IMR-90 (cell line): ENCODE measurements around the gene CRIM1. TPM values are rescaled to one million over a fixed set of nuclear protein-coding genes. Genes with fewer than 3 reads are reported as not detected.

Source experiments
- ATAC-seq: fragments of 200-7000 bp; cut with Tn5 transposase; 2 replicates; pipeline ENCODE4 v1.9.1; 2020; ENCODE audit warnings: low read depth, mild to moderate bottlenecking, moderate library complexity
- BruUV-seq: library from RNA; stranded (reverse); fragments of 400-500 nt; replicated peaks from 2 replicates; lab custom pipeline; 2021; lab: Mats Ljungman, UMichigan
- CTCF ChIA-PET: fragments of 300-600 bp; formaldehyde crosslinking; extraction: SDS; loops from one replicate; lab custom pipeline; 2021; ENCODE audit warnings: antibody characterized with exemption; lab: Yijun Ruan, JAX
- POLR2A ChIA-PET: fragments of 300-600 bp; sonication (Branson Sonifier 250); formaldehyde crosslinking; loops from one replicate; lab custom pipeline; 2022; ENCODE audit warnings: antibody characterized with exemption; ENCODE audit not compliant: unreplicated experiment; lab: Charles Lee
- DNase-seq: peaks from one replicate; pipeline ENCODE4 v3.0.0; 2013
- H2AFZ ChIP-seq: replicated peaks from 2 replicates; pipeline ENCODE3; 2013; ENCODE audit warnings: low read length, mild to moderate bottlenecking; ENCODE audit not compliant: poor library complexity
- H2AK5ac ChIP-seq: 2 replicates; pipeline ENCODE4 v1.6.1; 2013; ENCODE audit warnings: low read depth, low read length, inconsistent platforms
- H2AK9ac ChIP-seq: replicated peaks from 2 replicates; pipeline ENCODE3; 2013; ENCODE audit warnings: mild to moderate bottlenecking, low read depth, low read length, moderate library complexity; ENCODE audit not compliant: poor library complexity
- H2BK120ac ChIP-seq: 2 replicates; pipeline ENCODE4 v1.6.1; 2013; ENCODE audit warnings: low read depth, low read length, inconsistent platforms
- H2BK15ac ChIP-seq: 3 replicates; pipeline ENCODE4 v1.6.1; 2013; ENCODE audit warnings: low read depth, low read length, inconsistent platforms
- H2BK20ac ChIP-seq: 2 replicates; pipeline ENCODE4 v1.6.1; 2013; ENCODE audit warnings: low read depth, mild to moderate bottlenecking, inconsistent platforms, low read length, moderate library complexity
- H2BK5ac ChIP-seq: 2 replicates; pipeline ENCODE4 v1.6.1; 2013; ENCODE audit warnings: mild to moderate bottlenecking, low read depth, low read length, inconsistent platforms; ENCODE audit not compliant: poor library complexity, severe bottlenecking
- H3K14ac ChIP-seq: replicated peaks from 2 replicates; pipeline ENCODE4 v1.6.1; 2013; ENCODE audit warnings: low read depth, low read length, inconsistent platforms
- H3K18ac ChIP-seq: 2 replicates; pipeline ENCODE4 v1.6.1; 2013; ENCODE audit warnings: low read depth, low read length, control low read depth
- H3K23ac ChIP-seq: 2 replicates; pipeline ENCODE4 v1.6.1; 2013; ENCODE audit warnings: low read depth, low read length, inconsistent platforms
- H3K27ac ChIP-seq: 2 replicates; pipeline ENCODE4 v1.5.1; 2013; ENCODE audit warnings: mild to moderate bottlenecking, control low read depth, low read length; ENCODE audit not compliant: insufficient read depth
- H3K27me3 ChIP-seq: 2 replicates; pipeline ENCODE4 v1.6.1; 2013; ENCODE audit warnings: low read length; ENCODE audit not compliant: control insufficient read depth, insufficient read depth
- H3K36me3 ChIP-seq: 2 replicates; pipeline ENCODE4 v1.6.1; 2013; ENCODE audit warnings: low read length, mixed read lengths; ENCODE audit not compliant: control insufficient read depth, insufficient read depth
- H3K4ac ChIP-seq: 2 replicates; pipeline ENCODE4 v1.6.1; 2013; ENCODE audit warnings: low read depth, low read length, inconsistent platforms
- H3K4me1 ChIP-seq: 2 replicates; pipeline ENCODE4 v1.6.1; 2013; ENCODE audit warnings: low read length, mixed read lengths; ENCODE audit not compliant: control insufficient read depth, insufficient read depth
- H3K4me2 ChIP-seq: 2 replicates; pipeline ENCODE4 v1.6.1; 2013; ENCODE audit warnings: low read depth, mild to moderate bottlenecking, control low read depth, low read length, moderate library complexity
- H3K4me3 ChIP-seq: 2 replicates; pipeline ENCODE4 v1.5.1; 2013; ENCODE audit warnings: low read depth, mild to moderate bottlenecking, control low read depth, low read length, moderate library complexity; ENCODE audit not compliant: insufficient read depth
- H3K56ac ChIP-seq: 2 replicates; pipeline ENCODE4 v1.6.1; 2013; ENCODE audit warnings: low read length, inconsistent platforms; ENCODE audit not compliant: insufficient read depth; ENCODE audit errors: extremely low read depth
- H3K79me1 ChIP-seq, 2 experiments: 2 replicates each; pipeline ENCODE4 v1.6.1; 2013; ENCODE audit warnings: low read length in 2 of 2, inconsistent platforms in 1 of 2, low read depth in 1 of 2
- H3K9ac ChIP-seq: 2 replicates; pipeline ENCODE4 v1.6.1; 2013; ENCODE audit warnings: low read depth, low read length, control low read depth
- H3K9me1 ChIP-seq: 2 replicates; pipeline ENCODE4 v1.6.1; 2013; ENCODE audit warnings: low read length, inconsistent platforms; ENCODE audit not compliant: insufficient read depth
- H3K9me3 ChIP-seq: 2 replicates; pipeline ENCODE4 v1.6.1; 2013; ENCODE audit warnings: low read length; ENCODE audit not compliant: control insufficient read depth, insufficient read depth
- H4K20me1 ChIP-seq: 2 replicates; pipeline ENCODE4 v1.6.1; 2013; ENCODE audit warnings: low read length, inconsistent platforms; ENCODE audit not compliant: insufficient read depth
- H4K5ac ChIP-seq: 2 replicates; pipeline ENCODE4 v1.6.1; 2013; ENCODE audit warnings: mild to moderate bottlenecking, low read depth, low read length, control low read depth
- H4K8ac ChIP-seq, 2 experiments: 2 replicates each; pipeline ENCODE4 v1.6.1; 2013; ENCODE audit warnings: low read depth in 2 of 2, low read length in 2 of 2, control low read depth in 1 of 2, inconsistent platforms in 1 of 2
- H4K91ac ChIP-seq: 2 replicates; pipeline ENCODE4 v1.6.1; 2013; ENCODE audit warnings: low read depth, low read length, inconsistent platforms; ENCODE audit not compliant: insufficient read depth
- CHD1 ChIP-seq: IDR thresholded peaks from 2 replicates; pipeline ENCODE4 v1.6.1; 2012; ENCODE audit warnings: low read depth, low read length, improper control_type of control experiment
- MAFK ChIP-seq: IDR thresholded peaks from 2 replicates; pipeline ENCODE4 v1.6.1; 2012; ENCODE audit warnings: low read depth, low read length, improper control_type of control experiment
- WGBS, 2 experiments: methylation state at CpG; one replicate each; pipeline versions ENCODE4 v1.1.5 to v1.1.7; 2013; ENCODE audit warnings: missing lambda C conversion rate in 2 of 2; ENCODE audit not compliant: insufficient read length in 1 of 2; ENCODE audit errors: extremely low coverage in 2 of 2; 5-methylcytosine and 5-hydroxymethylcytosine counted together
- dilution Hi-C: fragments of 300-500 bp; cut with HindIII; formaldehyde crosslinking; loops from one replicate; pipeline ENCODE4 v1.14.3; 2018; ENCODE audit warnings: low sequenced_read_pairs; ENCODE audit not compliant: unreplicated experiment
- in situ Hi-C: fragments of 300-500 bp; cut with MboI; formaldehyde crosslinking; loops from 3 replicates; pipeline ENCODE4 v1.14.3; 2019; ENCODE audit warnings: low sequenced_read_pairs, inconsistent platforms, mixed read lengths
- intact Hi-C: fragments of 100-400 bp; cut with micrococcal nuclease; formaldehyde crosslinking; loops from 2 replicates; pipeline ENCODE4 v1.10.0; 2022
- polyA plus RNA-seq, 3 experiments: library from polyadenylated mRNA; depleted of rRNA; stranded (reverse); fragments of >200 nt; gene quantifications; 2 replicates each; pipeline ENCODE4 v1.2.3, GENCODE V29; 2012; ENCODE audit warnings: low replicate concordance in 1 of 3
- total RNA-seq: library from RNA; depleted of rRNA; stranded (reverse); fragments of >200 nt; gene quantifications from 2 replicates; pipeline ENCODE4 v1.2.3, GENCODE V29; 2012

The CRIM1 gene
- total and polyA plus RNA-seq, 2 of the 4 experiments (the other 2 are of a cell fraction), result 285 to 490 TPM

- peak overlapping the region; percentile 72 for H2BK5ac ChIP-seq
- no peak overlapping the region for H2BK20ac ChIP-seq
- H3K4me1 ChIP-seq, result peaks cover 7% of the 10 kb centered on the region
- ChIA-PET POLR2A (no interaction called here), CTCF (no interaction called here)
- intact Hi-C loops (loop anchor here (2.0 kb wide), 1 partner anchor 17 kb away; no protein-coding TSS in a partner anchor), dilution Hi-C loops (no loop called here), in situ Hi-C loops (no loop called here)
- BruUV-seq, result no TSS peak
- peaks cover 27% of the 10 kb centered on the region for H3K36me3 ChIP-seq
- no CpG with 5 or more reads among the region's 3 CpGs for WGBS, 2 experiments
- peak overlapping the region in 1 of 2 experiments; percentile 26; a peak in 1 of 4 replicates for H4K8ac ChIP-seq
- no peak overlapping the region for H3K56ac ChIP-seq
- H3K9me1 ChIP-seq, result peaks cover 8% of the 10 kb centered on the region
- no peak overlapping the region for H4K5ac ChIP-seq
- no peak overlapping the region for H3K4ac ChIP-seq
- no peaks in the 10 kb centered on the region for H4K20me1 ChIP-seq
- no peak overlapping the region for H2BK120ac ChIP-seq
- peak overlapping the region; percentile 2; the same call in 1 of the 2 replicates for H3K14ac ChIP-seq
- DNase-seq (peak; percentile 48), ATAC-seq (peak; percentile 43; the same call in 1 of the 2 replicates)
- H2AK5ac ChIP-seq, result no peak overlapping the region
- H3K27ac ChIP-seq, result no peak overlapping the region
- no peaks in the 10 kb centered on the region for H3K27me3 ChIP-seq
- no peak overlapping the region for H2AFZ ChIP-seq
- H2BK15ac ChIP-seq, result no peak overlapping the region
- no peak overlapping the region for H3K4me3 ChIP-seq
- no peak overlapping the region for H2AK9ac ChIP-seq
- H3K79me1 ChIP-seq, result peaks cover 27 to 71% of the 10 kb centered on the region in 2 experiments
- no peaks in the 10 kb centered on the region for H3K9me3 ChIP-seq
- TF ChIP-seq MAFK, result peak; percentile 61
- TF ChIP-seq CHD1, result no peak
- H3K4me2 ChIP-seq, result no peak overlapping the region
- H3K23ac ChIP-seq, result no peak overlapping the region; the same call in 1 of the 2 replicates
- H4K91ac ChIP-seq, result no peak overlapping the region
- H3K18ac ChIP-seq, result no peak overlapping the region; the same call in 1 of the 2 replicates
- H3K9ac ChIP-seq, result no peak overlapping the region
Measured at GRCh38 chr2:36497570-36498163, 142.1 kb downstream of the CRIM1 start.
